Measurements from ENCODE around the gene MTMR3.

MTMR3 gene

DNA sequence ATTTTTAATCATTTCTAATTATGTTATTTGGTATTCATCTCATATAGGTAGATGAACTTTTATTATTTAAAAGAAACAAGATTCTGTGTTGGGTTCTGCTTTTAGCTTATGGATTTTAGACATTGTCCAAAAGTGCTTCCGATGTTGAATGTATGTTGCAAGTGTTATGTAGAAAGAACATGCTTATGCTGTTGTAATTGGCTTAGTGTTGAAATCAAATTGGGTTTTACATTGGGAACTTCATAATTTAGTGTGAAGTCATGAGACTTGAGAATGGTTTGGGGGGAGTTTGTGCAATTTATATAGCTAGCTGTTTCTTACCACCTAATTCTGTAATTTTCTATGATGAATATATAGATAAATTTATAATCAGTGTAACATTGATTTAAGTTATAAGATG lies 3.6 kb downstream of the MTMR3 start:
- DNase-seq (ENCODE audit: low spot score), result no peak
- Histone ChIP-seq H3K9me3 (ENCODE audit: severe bottlenecking) (no peaks in the 10 kb centered on the region), H3K4me3 (ENCODE audit: severe bottlenecking) (no peak overlapping the region), H3K36me3 (ENCODE audit: low read depth) (no peaks in the 10 kb centered on the region), H3K27me3 (ENCODE audit: insufficient read depth, poor library complexity, severe bottlenecking) (no peaks in the 10 kb centered on the region), H3K4me1 (ENCODE audit: insufficient read depth, poor library complexity, severe bottlenecking) (peaks cover 2% of the 10 kb centered on the region), H3K27ac (ENCODE audit: poor library complexity, severe bottlenecking) (no peak overlapping the region)
- ATAC-seq (ENCODE audit: low read depth), result no peak
- TF ChIP-seq CTCF (IDR thresholded peaks at IDR 0.05; ENCODE audit: poor library complexity, severe bottlenecking), result no peak

DNA sequence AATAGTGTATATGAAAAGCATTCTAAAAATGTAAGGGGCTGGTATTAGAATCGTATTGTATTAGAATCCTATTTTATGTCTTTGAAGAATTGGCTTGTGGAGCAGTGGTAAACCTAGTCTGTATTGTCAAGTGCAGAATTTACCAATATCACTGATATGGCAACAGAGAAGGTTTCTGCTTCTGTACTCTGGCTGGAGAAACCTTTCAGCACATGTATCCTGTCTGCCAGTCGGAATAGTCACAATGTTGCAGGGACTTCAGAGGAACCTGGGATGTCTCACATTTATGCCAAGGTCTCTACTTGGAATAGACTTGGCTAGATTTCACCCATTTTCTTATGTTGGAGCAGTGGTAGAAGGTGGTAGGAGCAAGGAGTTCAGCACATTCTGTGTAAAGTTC lies 4.4 kb downstream of the MTMR3 start:
- no peak overlapping the region for H3K27ac ChIP-seq (ENCODE audit: poor library complexity, severe bottlenecking)
- no peak overlapping the region for H3K4me3 ChIP-seq (ENCODE audit: severe bottlenecking)
- no peak for TF ChIP-seq CTCF (IDR thresholded peaks at IDR 0.05; ENCODE audit: poor library complexity, severe bottlenecking)
- no peaks in the 10 kb centered on the region for H3K9me3 ChIP-seq (ENCODE audit: severe bottlenecking)
- ATAC-seq (ENCODE audit: low read depth), result no peak
- peaks cover 2% of the 10 kb centered on the region for H3K4me1 ChIP-seq (ENCODE audit: insufficient read depth, poor library complexity, severe bottlenecking)
- no peak for DNase-seq (ENCODE audit: low spot score)
- no peaks in the 10 kb centered on the region for H3K36me3 ChIP-seq (ENCODE audit: low read depth)
- no peaks in the 10 kb centered on the region for H3K27me3 ChIP-seq (ENCODE audit: insufficient read depth, poor library complexity, severe bottlenecking)

GRCh38 chr22:29890760-29891159 lies 7.8 kb downstream of the MTMR3 start:
- ATAC-seq (ENCODE audit: low read depth), result no peak
- no peaks in the 10 kb centered on the region for H3K36me3 ChIP-seq (ENCODE audit: low read depth)
- no peak for TF ChIP-seq CTCF (IDR thresholded peaks at IDR 0.05; ENCODE audit: poor library complexity, severe bottlenecking)

GRCh38 chr22:29892315-29893156 lies 9.6 kb downstream of the MTMR3 start:
- no peak for ATAC-seq (ENCODE audit: low read depth)
- no peak overlapping the region for H3K27ac ChIP-seq (ENCODE audit: poor library complexity, severe bottlenecking)
- H3K27me3 ChIP-seq (ENCODE audit: insufficient read depth, poor library complexity, severe bottlenecking), result no peaks in the 10 kb centered on the region
- H3K4me3 ChIP-seq (ENCODE audit: severe bottlenecking), result no peak overlapping the region
- H3K9me3 ChIP-seq (ENCODE audit: severe bottlenecking), result no peaks in the 10 kb centered on the region
- TF ChIP-seq CTCF (IDR thresholded peaks at IDR 0.05; ENCODE audit: poor library complexity, severe bottlenecking), result no peak
- H3K36me3 ChIP-seq (ENCODE audit: low read depth), result no peaks in the 10 kb centered on the region
- no peak for DNase-seq (ENCODE audit: low spot score)
- H3K4me1 ChIP-seq (ENCODE audit: insufficient read depth, poor library complexity, severe bottlenecking), result no peaks in the 10 kb centered on the region

More at GRCh38 chr22:29890760-29891159, 7.8 kb downstream of the MTMR3 start:
- Histone ChIP-seq H3K4me3 (ENCODE audit: severe bottlenecking) (no peak overlapping the region), H3K27me3 (ENCODE audit: insufficient read depth, poor library complexity, severe bottlenecking) (no peaks in the 10 kb centered on the region), H3K4me1 (ENCODE audit: insufficient read depth, poor library complexity, severe bottlenecking) (no peaks in the 10 kb centered on the region), H3K27ac (ENCODE audit: poor library complexity, severe bottlenecking) (no peak overlapping the region), H3K9me3 (ENCODE audit: severe bottlenecking) (no peaks in the 10 kb centered on the region)
- DNase-seq (ENCODE audit: low spot score), result no peak

- no peak for TF ChIP-seq CTCF (IDR thresholded peaks at IDR 0.05; ENCODE audit: poor library complexity, severe bottlenecking)
- ATAC-seq (ENCODE audit: low read depth), result no peak
These were observed 18.4 kb downstream of the MTMR3 start for GRCh38 chr22:29901354-29901753.

More at GRCh38 chr22:29901354-29901753, 18.4 kb downstream of the MTMR3 start:
- H3K27me3 ChIP-seq (ENCODE audit: insufficient read depth, poor library complexity, severe bottlenecking), result no peaks in the 10 kb centered on the region
- no peaks in the 10 kb centered on the region for H3K36me3 ChIP-seq (ENCODE audit: low read depth)
- H3K27ac ChIP-seq (ENCODE audit: poor library complexity, severe bottlenecking), result no peak overlapping the region
- no peaks in the 10 kb centered on the region for H3K4me1 ChIP-seq (ENCODE audit: insufficient read depth, poor library complexity, severe bottlenecking)
- no peak for DNase-seq (ENCODE audit: low spot score)
- no peak overlapping the region for H3K4me3 ChIP-seq (ENCODE audit: severe bottlenecking)
- H3K9me3 ChIP-seq (ENCODE audit: severe bottlenecking), result no peaks in the 10 kb centered on the region
